GM12878 (cell line): Measurements from ENCODE around the gene TSPAN12. TPM values are rescaled to one million over a fixed set of nuclear protein-coding genes. Genes with fewer than 3 reads are reported as not detected.

ENCODE experiments used
- ATAC-seq: fragments of 200-7000 bp; cut with Tn5 transposase; 3 replicates; pipeline ENCODE4 v1.9.1; 2020; ENCODE audit warnings: mild to moderate bottlenecking, moderate library complexity
- BruUV-seq: library from RNA; stranded (reverse); fragments of 400-500 nt; replicated peaks from 2 replicates; lab custom pipeline; 2021; lab: Mats Ljungman, UMichigan
- CTCF ChIA-PET: fragments of 300-600 bp; sonication (Branson Sonifier 250); formaldehyde crosslinking; extraction: SDS; loops from one replicate; lab custom pipeline; 2021; ENCODE audit warnings: inconsistent platforms; lab: Yijun Ruan, JAX
- POLR2A ChIA-PET: fragments of 350-600 bp; formaldehyde crosslinking; extraction: SDS; loops from one replicate; lab custom pipeline; 2021; ENCODE audit warnings: inconsistent platforms; lab: Charles Lee
- RAD21 ChIA-PET: fragments of 300-600 bp; sonication (Branson Sonifier 250); formaldehyde crosslinking; loops from one replicate; lab custom pipeline; 2023; ENCODE audit warnings: antibody characterized with exemption; ENCODE audit not compliant: unreplicated experiment; lab: Charles Lee
- SMC1A ChIA-PET: fragments of 300-600 bp; sonication (Branson Sonifier 250); formaldehyde crosslinking; loops from one replicate; lab custom pipeline; 2023; ENCODE audit not compliant: unreplicated experiment, uncharacterized antibody; lab: Charles Lee
- DNase-seq: peaks from one replicate; pipeline ENCODE4 v3.0.0-alpha.2; 2011; ENCODE audit warnings: low read depth, low spot score
- FAIRE-seq: peaks from 3 replicates; lab custom pipeline; 2011; peaks lifted over from hg19 to GRCh38; lab: Jason Lieb, UNC
- H2AFZ ChIP-seq: 2 replicates; pipeline ENCODE4 v1.6.0; 2011; ENCODE audit warnings: low read depth, low read length, control low read depth; ENCODE audit not compliant: control insufficient read depth
- H3K27ac ChIP-seq: 2 replicates; pipeline ENCODE4 v1.5.1; 2011; ENCODE audit warnings: control low read depth; ENCODE audit not compliant: control insufficient read depth, insufficient read depth
- H3K27me3 ChIP-seq, 2 experiments: replicated peaks in 1 of 2; 2 replicates each; pipeline versions ENCODE4 v1.6.0 to v1.6.1; 2011; ENCODE audit warnings: low read length in 1 of 2; ENCODE audit not compliant: control insufficient read depth in 2 of 2, insufficient read depth in 2 of 2
- H3K36me3 ChIP-seq, 2 experiments: 2 replicates each; pipeline ENCODE4 v1.5.1; 2011; ENCODE audit warnings: low read length in 1 of 2; ENCODE audit not compliant: control insufficient read depth in 2 of 2, insufficient read depth in 2 of 2
- H3K4me1 ChIP-seq: 2 replicates; pipeline ENCODE4 v1.6.1; 2011; ENCODE audit warnings: mild to moderate bottlenecking, low read length, moderate library complexity, mixed read lengths; ENCODE audit not compliant: control insufficient read depth, insufficient read depth
- H3K4me2 ChIP-seq: 2 replicates; pipeline ENCODE4 v1.6.0; 2011; ENCODE audit warnings: control low read depth; ENCODE audit not compliant: control insufficient read depth, insufficient read depth
- H3K4me3 ChIP-seq: fragments of 200-600 bp; sonication (generic); 2 replicates; pipeline ENCODE4 v1.5.1; 2016
- H3K79me2 ChIP-seq: 2 replicates; pipeline ENCODE4 v1.6.0; 2011; ENCODE audit warnings: low read length; ENCODE audit not compliant: control insufficient read depth, insufficient read depth
- H3K9ac ChIP-seq: 2 replicates; pipeline ENCODE4 v1.8.0; 2011; ENCODE audit warnings: low read length, control low read depth, mixed read lengths; ENCODE audit not compliant: control insufficient read depth, insufficient read depth
- H3K9me3 ChIP-seq: replicated peaks from 3 replicates; pipeline ENCODE4 v1.5.1; 2011; ENCODE audit warnings: mild to moderate bottlenecking, low read length; ENCODE audit not compliant: control insufficient read depth, insufficient read depth
- H4K20me1 ChIP-seq: 2 replicates; pipeline ENCODE4 v1.6.0; 2011; ENCODE audit not compliant: control insufficient read depth, insufficient read depth
- FOS ChIP-seq: IDR thresholded peaks from 3 replicates; pipeline ENCODE4 v1.6.1; 2011; ENCODE audit warnings: borderline replicate concordance; ENCODE audit not compliant: insufficient read length; ENCODE audit errors: extremely low read depth
- FOXM1 ChIP-seq: IDR thresholded peaks from 2 replicates; pipeline ENCODE4 v1.6.1; 2012; ENCODE audit warnings: low read depth, mild to moderate bottlenecking, inconsistent platforms, low read length, moderate library complexity
- IRF4 ChIP-seq: IDR thresholded peaks from 2 replicates; pipeline ENCODE4 v1.6.1; 2011; ENCODE audit warnings: low read depth, low read length
- JUND ChIP-seq: IDR thresholded peaks from 2 replicates; pipeline ENCODE4 v1.6.1; 2012; ENCODE audit warnings: low read depth, mild to moderate bottlenecking, low read length, improper control_type of control experiment, moderate library complexity
- MXI1 ChIP-seq: fragments of 150-350 bp; IDR thresholded peaks from 2 replicates; pipeline ENCODE4 v1.6.1; 2011; ENCODE audit warnings: low read depth, mild to moderate bottlenecking, inconsistent platforms, low read length, improper control_type of control experiment
- POLR2AphosphoS5 ChIP-seq: IDR thresholded peaks from 2 replicates; pipeline ENCODE4 v1.6.1; 2011; ENCODE audit warnings: mild to moderate bottlenecking, low read length, inconsistent platforms
- SMARCA5 ChIP-seq: fragments of 450-650 bp; IDR thresholded peaks from 2 replicates; pipeline ENCODE4 v1.6.1; 2017; ENCODE audit warnings: mild to moderate bottlenecking
- SMC3 ChIP-seq: IDR thresholded peaks from 2 replicates; pipeline ENCODE4 v1.6.1; 2011; ENCODE audit warnings: low read length, improper control_type of control experiment, borderline replicate concordance
- SPI1 ChIP-seq: IDR thresholded peaks from 2 replicates; pipeline ENCODE4 v1.6.1; 2011; ENCODE audit warnings: low read depth, mild to moderate bottlenecking, low read length, moderate library complexity, borderline replicate concordance; ENCODE audit not compliant: insufficient read depth
- ZBED1 ChIP-seq: IDR thresholded peaks from 2 replicates; pipeline ENCODE4 v1.6.1; 2016; ENCODE audit warnings: borderline replicate concordance
- WGBS: methylation state at CpG from one replicate; pipeline ENCODE4 v1.1.6; 2016; ENCODE audit warnings: low lambda C conversion rate; ENCODE audit not compliant: insufficient replicate concordance, insufficient coverage; ENCODE audit errors: missing lambda C conversion rate; 5-methylcytosine and 5-hydroxymethylcytosine counted together
- in situ Hi-C: fragments of 300-500 bp; cut with MboI; formaldehyde crosslinking; loops from 9 replicates; pipeline ENCODE4 v1.14.3; 2018; ENCODE audit warnings: mixed read lengths
- intact Hi-C: fragments of 100-400 bp; cut with micrococcal nuclease; formaldehyde crosslinking; loops from one replicate; pipeline ENCODE4 v1.14.2; 2022; ENCODE audit not compliant: unreplicated experiment
- polyA plus RNA-seq, 11 experiments: library from polyadenylated mRNA; depleted of rRNA in 4 of 11; unstranded in 6 of 11; stranded (reverse) in 5 of 11; fragments of >200 nt; fragmentation: Nextera tagmentation in 4 of 11; fragmentation: Illumina TruSeq in 1 of 11; extraction: Ambion mirVana in 4 of 11; extraction: Trizol in 1 of 11; gene quantifications; 1 replicate in 1 of 11; 2 replicates in 10 of 11; pipeline versions ENCODE4 v1.2.1 to v1.2.3, GENCODE V29; 2011 to 2016; ENCODE audit warnings: inconsistent platforms in 2 of 11, missing spikeins in 2 of 11, low read depth in 1 of 11
- total RNA-seq, 4 experiments: library from RNA; depleted of rRNA in 3 of 4; stranded (reverse); fragments of >200 nt in 3 of 4; fragmentation: Illumina TruSeq in 1 of 4; extraction: Trizol in 1 of 4; gene quantifications; 2 replicates each; pipeline versions ENCODE4 v1.2.1 to v1.2.3, GENCODE V29; 2013 to 2021
- TF ChIP-seq, protein P1 (sequence below): IDR thresholded peaks from 2 replicates; pipeline ENCODE4 v1.6.1; 2012; ENCODE audit warnings: improper control_type of control experiment, low read depth, low read length; ENCODE audit not compliant: insufficient replicate concordance

The TSPAN12 gene
- total and polyA plus RNA-seq, 10 of the 15 experiments (the other 5 are each of a cell fraction or from before 2014, with no cell fraction given): 0.67 to 110 (median 1.3) TPM

DNA sequence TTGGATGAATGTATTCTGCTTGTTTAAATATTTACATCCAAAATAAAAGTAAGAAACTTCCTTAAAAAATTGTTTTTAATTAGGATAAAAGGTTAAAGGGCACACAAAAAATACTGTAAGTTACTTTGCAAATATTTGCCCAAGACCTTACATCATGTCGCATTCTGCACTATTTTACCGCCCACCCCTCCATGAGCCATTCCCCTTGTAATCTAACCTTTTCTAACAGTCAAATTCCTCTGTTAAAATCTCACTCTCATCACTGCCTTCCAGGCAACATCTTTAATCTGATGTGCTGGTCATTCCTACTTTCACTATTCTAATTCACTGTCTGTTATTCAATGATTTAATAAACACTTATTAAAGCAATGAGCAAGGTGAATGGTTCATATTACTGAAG is 23.2 kb downstream of the TSPAN12 start:
- intact Hi-C loops (no loop called here), in situ Hi-C loops (no loop called here)
- FAIRE-seq (no peak), ATAC-seq (no peak), DNase-seq (no peak)
- no peaks in the 10 kb centered on the region for H3K27me3 ChIP-seq
- H3K27ac ChIP-seq: no peak overlapping the region
- no peak overlapping the region for H3K9ac ChIP-seq
- ChIA-PET RAD21 (interaction anchor here (0.9 to 3.3 kb wide), 5 partner anchors 12 to 27 kb away, joined by 4 to 21 read pairs (median 10); partner anchors contain the start of gene TSPAN12), SMC1A (interaction anchor here (1.3 to 8.7 kb wide), 7 partner anchors 8 to 47 kb away, joined by 3 to 122 read pairs (median 13); partner anchors contain the start of gene TSPAN12), POLR2A (interaction anchor here (0.7 to 4.5 kb wide), 5 partner anchors 11 to 32 kb away, joined by 3 to 16 read pairs (median 6); no protein-coding TSS in a partner anchor), CTCF (interaction anchor here (1.0 to 1.9 kb wide), 4 partner anchors 17 to 43 kb away, joined by 3 to 8 read pairs (median 6); partner anchors contain the start of gene TSPAN12)
- WGBS: 95% methylated on average over 2 of the region's 2 CpGs
- no peaks in the 10 kb centered on the region for H3K79me2 ChIP-seq
- H3K4me3 ChIP-seq: no peak overlapping the region
- BruUV-seq: no TSS peak
- no peak overlapping the region for H2AFZ ChIP-seq
- no peak for TF ChIP-seq SMARCA5
- TF ChIP-seq IRF4: no peak
- TF ChIP-seq, protein P1, sequence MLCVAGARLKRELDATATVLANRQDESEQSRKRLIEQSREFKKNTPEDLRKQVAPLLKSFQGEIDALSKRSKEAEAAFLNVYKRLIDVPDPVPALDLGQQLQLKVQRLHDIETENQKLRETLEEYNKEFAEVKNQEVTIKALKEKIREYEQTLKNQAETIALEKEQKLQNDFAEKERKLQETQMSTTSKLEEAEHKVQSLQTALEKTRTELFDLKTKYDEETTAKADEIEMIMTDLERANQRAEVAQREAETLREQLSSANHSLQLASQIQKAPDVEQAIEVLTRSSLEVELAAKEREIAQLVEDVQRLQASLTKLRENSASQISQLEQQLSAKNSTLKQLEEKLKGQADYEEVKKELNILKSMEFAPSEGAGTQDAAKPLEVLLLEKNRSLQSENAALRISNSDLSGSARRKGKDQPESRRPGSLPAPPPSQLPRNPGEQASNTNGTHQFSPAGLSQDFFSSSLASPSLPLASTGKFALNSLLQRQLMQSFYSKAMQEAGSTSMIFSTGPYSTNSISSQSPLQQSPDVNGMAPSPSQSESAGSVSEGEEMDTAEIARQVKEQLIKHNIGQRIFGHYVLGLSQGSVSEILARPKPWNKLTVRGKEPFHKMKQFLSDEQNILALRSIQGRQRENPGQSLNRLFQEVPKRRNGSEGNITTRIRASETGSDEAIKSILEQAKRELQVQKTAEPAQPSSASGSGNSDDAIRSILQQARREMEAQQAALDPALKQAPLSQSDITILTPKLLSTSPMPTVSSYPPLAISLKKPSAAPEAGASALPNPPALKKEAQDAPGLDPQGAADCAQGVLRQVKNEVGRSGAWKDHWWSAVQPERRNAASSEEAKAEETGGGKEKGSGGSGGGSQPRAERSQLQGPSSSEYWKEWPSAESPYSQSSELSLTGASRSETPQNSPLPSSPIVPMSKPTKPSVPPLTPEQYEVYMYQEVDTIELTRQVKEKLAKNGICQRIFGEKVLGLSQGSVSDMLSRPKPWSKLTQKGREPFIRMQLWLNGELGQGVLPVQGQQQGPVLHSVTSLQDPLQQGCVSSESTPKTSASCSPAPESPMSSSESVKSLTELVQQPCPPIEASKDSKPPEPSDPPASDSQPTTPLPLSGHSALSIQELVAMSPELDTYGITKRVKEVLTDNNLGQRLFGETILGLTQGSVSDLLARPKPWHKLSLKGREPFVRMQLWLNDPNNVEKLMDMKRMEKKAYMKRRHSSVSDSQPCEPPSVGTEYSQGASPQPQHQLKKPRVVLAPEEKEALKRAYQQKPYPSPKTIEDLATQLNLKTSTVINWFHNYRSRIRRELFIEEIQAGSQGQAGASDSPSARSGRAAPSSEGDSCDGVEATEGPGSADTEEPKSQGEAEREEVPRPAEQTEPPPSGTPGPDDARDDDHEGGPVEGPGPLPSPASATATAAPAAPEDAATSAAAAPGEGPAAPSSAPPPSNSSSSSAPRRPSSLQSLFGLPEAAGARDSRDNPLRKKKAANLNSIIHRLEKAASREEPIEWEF: no peak
- TF ChIP-seq ZBED1: no peak
- TF ChIP-seq POLR2AphosphoS5: no peak
- TF ChIP-seq FOXM1: no peak
- no peak for TF ChIP-seq SPI1
- no peak for TF ChIP-seq MXI1
- no peak for TF ChIP-seq FOS
- TF ChIP-seq JUND: no peak
- no peak for TF ChIP-seq SMC3
- H3K4me2 ChIP-seq: no peak overlapping the region
- no peaks in the 10 kb centered on the region for H3K36me3 ChIP-seq
- no peaks in the 10 kb centered on the region for H4K20me1 ChIP-seq
- peaks cover 7% of the 10 kb centered on the region; the same call in 1 of the 2 replicates for H3K4me1 ChIP-seq
- peaks cover 1% of the 10 kb centered on the region; the same call in 2 of the 3 replicates for H3K9me3 ChIP-seq
